ENCODE measurements around the gene ASPN.

DNA sequence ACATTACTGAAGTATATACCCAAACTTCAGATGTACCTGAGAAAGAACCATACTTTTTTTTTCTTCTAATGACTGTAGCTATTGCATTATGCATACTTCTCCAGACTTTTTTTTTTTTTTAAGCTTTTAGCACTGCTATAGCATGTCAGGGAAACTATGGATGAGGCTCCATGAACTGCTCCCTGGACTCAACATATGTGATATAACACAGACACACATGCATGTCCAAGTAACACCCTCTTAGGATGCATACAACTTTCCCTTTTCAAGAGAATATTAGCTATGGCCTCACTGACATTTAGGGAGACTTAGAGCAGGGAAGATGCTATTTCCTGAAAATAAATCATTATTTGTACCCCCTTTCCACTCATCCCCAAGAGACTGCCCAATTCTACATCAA, 499 bp upstream of the ASPN start:
- TF ChIP-seq, protein P1, sequence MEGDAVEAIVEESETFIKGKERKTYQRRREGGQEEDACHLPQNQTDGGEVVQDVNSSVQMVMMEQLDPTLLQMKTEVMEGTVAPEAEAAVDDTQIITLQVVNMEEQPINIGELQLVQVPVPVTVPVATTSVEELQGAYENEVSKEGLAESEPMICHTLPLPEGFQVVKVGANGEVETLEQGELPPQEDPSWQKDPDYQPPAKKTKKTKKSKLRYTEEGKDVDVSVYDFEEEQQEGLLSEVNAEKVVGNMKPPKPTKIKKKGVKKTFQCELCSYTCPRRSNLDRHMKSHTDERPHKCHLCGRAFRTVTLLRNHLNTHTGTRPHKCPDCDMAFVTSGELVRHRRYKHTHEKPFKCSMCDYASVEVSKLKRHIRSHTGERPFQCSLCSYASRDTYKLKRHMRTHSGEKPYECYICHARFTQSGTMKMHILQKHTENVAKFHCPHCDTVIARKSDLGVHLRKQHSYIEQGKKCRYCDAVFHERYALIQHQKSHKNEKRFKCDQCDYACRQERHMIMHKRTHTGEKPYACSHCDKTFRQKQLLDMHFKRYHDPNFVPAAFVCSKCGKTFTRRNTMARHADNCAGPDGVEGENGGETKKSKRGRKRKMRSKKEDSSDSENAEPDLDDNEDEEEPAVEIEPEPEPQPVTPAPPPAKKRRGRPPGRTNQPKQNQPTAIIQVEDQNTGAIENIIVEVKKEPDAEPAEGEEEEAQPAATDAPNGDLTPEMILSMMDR (IDR thresholded peaks at IDR 0.05; ENCODE audit: poor library complexity): no peak
- TF ChIP-seq EZH2 (IDR thresholded peaks at IDR 0.05; ENCODE audit: borderline replicate concordance): no peak

Measured in hepatocyte (in vitro differentiated cells).